Measurements from ENCODE around the gene PPL. TPM values are rescaled to one million over a fixed set of nuclear protein-coding genes. Genes with fewer than 3 reads are reported as not detected.

The PPL gene
- total RNA-seq, 1 experiment from 2014 or later, result 0.24 TPM

DNA sequence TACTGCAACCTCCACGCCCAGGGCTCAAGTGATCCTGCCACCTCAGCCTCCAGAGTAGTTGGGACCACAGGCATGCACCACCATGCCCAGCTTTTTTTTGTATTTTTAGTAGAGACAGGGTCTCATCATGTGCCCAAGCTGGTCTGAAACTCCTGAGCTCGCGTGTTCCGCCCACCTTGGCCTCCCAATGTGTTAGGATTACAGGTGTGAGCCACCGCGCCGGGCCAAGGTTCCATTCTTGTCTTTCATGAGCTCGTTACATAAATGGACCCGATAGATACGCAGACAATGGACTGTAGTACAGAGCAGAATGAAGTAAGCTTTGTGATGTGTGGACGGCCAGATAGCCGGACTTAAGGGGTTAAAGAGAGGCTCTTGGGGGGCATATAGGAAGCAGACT is 70.4 kb downstream of the PPL start:
- no peak for DNase-seq (ENCODE audit: low read depth)

DNA sequence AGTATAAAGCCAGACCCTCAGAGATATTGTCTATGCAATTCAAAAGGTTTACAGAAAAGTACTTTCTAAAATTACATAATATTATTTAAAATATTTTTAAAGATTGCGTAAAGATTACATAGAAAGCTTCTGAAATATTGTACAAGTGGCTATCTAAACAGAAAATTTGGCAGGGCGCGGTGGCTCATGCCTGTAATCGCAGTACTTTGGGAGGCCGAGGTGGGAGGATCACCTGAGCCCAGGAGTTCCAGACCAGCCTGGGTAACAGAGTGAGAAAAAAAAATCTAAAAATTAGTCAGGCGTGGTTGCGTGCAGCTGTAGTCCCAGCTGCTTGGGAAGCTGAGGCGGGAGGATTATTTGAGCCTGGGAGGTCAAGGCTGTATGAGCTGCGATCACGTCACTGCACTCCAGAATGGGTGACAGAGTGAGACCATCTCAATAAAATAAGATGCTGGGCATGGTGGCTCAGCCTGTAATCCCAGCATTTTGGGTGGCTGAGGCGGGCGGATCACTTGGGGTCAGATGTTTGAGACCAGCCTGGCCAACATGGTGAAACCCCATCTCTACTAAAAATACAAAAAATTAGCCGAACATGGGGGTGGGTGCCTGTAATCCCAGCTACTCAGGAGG is 71.6 kb downstream of the PPL start:
- DNase-seq (ENCODE audit: low read depth), result no peak

DNA sequence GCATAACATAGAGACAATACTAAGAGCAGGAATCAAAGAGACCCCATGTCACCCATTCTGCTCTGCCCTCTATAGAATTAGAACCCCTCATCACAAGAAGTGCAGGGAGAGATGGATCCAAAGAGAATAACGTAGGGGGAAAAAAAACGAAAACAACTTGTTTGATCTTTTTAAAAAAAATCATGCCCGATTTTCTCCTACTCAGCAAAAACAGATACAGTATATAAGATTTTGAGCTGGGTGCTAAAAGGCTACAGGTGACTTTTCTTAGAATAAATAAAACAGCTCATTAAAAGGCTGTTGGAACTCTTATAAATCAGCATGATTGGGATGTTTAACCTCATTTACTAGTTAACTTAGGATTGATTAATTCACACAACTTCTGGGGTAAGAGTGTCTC is 72.2 kb downstream of the PPL start:
- DNase-seq (ENCODE audit: low read depth), result no peak

DNA sequence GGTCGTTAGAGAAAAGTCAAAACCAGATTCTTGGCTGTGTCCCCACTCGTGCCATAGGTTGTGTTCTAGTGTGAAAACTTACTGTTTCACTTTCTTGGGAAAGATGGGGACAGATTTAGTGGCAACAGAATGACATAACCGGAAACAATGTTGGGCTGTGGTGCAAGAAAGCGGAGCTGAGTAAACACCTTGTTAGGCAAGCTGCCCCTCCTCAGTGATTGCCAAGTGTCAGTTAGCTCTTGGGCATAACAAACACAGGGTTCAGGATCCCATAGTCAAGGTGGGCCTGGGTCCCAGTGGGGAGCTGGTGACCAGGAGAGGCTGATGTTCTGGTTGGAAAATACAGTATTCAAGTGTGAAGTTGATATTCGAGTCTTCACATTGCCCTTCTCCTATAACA is 74.3 kb downstream of the PPL start:
- DNase-seq (ENCODE audit: low read depth), result no peak

DNA sequence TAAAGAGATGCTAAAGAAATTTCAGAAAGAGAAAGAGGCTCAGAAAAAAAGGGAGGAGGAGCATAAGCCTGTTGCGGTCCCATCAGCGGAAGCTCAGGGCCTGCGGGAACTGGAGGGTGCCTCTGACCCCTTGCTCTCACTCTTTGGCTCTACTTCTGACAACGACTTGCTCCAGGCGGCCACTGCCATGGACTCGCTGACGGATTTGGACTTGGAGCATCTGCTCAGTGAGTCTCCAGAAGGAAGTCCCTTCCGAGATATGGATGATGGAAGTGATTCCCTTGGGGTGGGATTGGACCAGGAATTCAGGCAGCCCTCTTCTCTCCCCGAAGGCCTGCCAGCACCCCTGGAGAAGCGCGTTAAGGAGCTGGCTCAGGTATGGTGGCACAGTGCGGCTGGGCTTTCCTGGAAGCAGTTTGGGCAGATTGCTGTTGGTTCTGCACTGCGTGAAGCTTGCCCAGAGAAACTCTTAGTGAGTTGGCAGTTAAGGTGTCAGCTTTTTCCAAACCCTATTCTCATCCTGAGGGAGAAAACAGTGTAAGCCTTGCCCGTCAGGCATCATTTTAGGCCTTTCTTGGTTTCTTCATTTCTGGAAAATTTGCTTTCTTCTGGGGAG is 76.1 kb downstream of the PPL start:
- DNase-seq (ENCODE audit: low read depth), result no peak

DNA sequence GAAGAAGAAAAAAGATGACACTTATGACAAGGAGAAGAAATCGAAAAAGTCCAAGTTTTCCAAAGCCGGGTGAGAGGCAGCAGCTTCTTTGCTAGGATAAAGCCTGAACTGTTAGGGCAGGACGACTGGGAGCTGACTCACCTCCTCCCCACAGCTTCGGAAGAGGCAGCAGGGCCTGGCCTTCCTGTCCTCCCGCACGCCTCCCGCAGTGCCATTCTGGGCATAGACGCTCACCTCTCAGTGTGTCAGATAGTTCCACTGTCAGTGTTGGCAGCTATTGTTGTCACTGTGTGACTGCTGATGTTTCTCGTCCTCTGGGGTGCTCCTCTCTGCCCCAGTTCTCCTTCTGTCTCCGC is 77.1 kb downstream of the PPL start:
- DNase-seq (ENCODE audit: low read depth), result peak; percentile 89

DNA sequence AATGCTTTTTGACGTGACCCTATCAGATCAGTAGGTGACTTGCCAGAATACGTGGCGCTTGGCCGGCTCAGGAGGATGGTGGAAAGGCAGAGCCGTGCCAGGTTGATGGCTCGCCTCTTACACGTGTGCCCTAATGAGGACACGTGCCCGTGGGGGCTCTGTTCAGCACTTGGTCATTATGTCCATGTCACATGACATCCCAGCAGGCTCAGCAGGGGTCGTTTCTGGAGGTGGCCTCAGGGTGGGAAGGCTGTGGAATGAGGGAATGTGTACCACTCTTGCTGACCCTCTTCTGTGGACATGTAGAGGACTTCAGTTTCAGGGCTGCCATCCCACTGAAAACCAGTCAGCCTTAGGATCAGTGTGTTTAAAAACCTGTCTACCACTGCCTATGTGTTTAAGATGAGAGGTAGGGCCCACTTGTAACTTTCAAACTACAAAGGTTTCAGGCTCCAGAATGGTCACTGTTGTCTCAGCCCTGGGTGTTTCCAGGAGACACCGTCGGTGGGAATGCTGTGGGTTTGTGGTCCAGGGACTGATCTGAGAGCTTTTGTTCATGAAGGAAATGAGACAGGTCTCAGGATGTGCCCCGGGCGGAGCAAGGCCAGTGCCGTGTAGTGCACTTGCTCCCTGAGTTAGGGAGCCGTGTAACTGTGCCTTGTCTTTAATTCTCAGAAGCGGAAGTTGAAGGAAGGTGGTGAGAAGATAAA is 77.6 kb downstream of the PPL start:
- DNase-seq (ENCODE audit: low read depth), result peak; percentile 91

DNA sequence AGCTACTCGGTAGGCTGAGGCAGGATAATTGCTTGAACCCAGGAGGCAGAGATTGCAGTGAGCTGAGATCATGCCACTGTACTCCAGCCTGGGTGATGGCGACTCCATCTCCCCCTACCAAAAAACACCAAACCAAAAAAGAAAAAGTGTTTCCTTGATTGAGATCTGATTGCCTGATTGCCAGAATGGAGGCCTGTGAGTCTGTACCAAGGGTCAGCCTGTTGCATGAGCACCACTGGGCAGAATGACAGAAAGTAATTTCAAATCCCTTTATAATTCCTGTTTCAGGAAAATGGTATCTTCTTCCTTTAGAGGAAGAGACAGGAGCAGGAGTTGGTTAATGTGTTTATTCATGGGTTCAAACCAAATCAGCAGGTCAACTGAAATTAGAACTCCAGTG is 81.1 kb downstream of the PPL start:
- no peak for DNase-seq (ENCODE audit: low read depth)

DNA sequence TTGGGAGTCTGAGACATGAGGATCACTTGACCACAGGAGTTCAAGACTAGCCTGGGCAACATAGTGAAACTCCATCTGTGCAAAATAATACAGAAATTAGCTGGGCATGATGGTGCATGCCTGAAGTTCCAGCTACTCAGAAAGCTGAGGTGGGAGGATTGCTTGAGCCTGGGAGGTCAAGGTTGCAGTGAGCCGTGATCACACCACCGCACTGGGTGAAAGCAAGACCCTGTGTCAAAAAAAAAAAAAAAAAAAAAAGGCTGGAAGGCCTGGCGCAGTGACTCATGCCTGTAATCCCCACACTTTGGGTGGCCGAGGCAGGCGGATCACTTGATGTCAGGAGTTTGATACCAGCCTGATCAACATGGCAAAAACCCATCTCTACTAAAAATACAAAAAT is 81.6 kb downstream of the PPL start:
- DNase-seq (ENCODE audit: low read depth), result no peak

DNA sequence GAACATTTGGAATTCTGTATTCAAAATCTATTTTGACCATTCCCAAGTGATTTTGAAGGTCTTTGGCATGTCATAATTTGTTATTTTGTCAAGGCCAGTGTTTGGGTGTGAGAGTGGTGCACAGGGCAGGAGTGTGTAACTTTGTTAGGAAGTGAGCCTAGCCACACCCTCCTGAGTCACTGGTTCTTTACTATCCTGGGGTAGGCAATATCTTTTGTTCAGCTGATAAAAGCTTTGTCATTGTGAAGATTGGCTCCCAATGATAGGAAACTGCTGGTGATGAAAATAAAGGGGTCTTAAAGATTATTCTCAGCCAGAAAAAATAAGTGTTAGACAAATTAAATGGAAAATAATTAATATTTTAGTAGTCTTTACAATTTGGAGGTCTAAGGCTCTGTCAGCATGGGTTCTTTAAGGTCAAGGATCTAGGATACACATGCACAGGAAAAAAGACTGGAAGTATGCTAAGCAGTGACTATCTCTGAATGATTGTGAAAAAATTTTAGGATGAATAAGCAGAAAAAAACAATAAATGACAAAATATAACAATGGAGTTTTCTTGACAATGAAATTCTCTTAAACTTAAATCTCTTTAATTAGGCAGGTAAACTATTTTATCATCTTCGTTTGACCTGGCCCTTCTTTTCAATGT is 84.6 kb downstream of the PPL start:
- DNase-seq (ENCODE audit: low read depth), result peak; percentile 73

DNA sequence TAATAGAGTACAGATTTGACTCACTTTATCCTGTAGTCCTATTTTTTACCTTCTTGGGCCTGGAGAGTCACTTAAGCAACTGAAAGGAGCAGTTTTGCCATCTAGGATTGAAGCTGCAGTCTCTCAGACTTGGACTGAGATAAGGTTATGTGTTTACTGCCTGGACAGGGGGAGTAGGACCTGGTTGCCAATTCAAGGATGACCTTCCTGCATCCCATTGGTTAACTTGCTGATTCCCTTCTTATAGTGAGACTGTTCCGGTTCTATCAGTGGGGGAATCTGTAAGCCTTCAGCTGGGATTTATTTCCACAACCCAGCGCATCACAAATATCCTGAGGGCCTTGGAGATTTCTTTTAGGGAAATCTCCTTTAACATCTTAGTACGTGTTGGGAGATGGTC is 86.7 kb downstream of the PPL start:
- no peak for DNase-seq (ENCODE audit: low read depth)

DNA sequence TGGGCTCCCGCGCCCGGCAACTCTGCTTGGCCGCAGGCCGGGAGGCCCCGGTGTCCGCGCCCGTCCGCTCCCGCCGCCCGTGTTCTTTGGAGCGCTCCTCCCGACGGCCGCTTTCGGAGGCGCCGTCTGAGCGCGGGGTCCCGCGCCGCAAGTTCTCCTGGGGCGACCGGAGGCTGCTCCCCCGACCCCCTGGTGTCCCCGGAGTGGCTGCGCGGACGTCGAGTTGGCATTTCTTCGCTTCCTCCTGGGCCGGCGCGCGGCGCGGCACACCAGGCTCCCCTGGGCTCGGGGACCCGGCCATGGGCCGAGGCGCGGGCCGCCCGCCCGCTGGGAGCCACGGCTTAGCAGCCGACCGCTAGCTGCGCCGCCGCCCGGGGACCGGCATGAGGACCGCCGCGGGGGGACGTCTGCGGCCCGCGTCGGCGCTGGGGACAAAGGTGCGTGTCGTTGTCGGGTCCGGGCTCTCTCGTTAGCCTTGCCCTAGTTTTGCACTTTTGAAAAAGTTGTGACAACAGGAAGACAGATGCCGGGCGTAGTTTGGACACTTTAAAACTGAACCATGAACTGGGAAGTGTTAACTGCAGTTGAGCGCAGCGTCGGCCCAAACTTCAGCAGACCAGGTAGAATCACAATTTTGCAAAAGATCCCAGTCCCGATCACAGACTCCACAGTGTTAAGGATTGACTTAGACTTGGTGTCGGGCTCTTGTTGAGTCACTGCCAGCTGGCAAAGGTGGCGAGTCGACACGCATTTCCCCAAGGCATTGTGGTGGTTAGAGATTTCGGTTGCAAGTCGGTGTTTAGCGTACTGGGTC is 89.0 kb downstream of the PPL start:
- peak; percentile 56 for DNase-seq (ENCODE audit: low read depth)

DNA sequence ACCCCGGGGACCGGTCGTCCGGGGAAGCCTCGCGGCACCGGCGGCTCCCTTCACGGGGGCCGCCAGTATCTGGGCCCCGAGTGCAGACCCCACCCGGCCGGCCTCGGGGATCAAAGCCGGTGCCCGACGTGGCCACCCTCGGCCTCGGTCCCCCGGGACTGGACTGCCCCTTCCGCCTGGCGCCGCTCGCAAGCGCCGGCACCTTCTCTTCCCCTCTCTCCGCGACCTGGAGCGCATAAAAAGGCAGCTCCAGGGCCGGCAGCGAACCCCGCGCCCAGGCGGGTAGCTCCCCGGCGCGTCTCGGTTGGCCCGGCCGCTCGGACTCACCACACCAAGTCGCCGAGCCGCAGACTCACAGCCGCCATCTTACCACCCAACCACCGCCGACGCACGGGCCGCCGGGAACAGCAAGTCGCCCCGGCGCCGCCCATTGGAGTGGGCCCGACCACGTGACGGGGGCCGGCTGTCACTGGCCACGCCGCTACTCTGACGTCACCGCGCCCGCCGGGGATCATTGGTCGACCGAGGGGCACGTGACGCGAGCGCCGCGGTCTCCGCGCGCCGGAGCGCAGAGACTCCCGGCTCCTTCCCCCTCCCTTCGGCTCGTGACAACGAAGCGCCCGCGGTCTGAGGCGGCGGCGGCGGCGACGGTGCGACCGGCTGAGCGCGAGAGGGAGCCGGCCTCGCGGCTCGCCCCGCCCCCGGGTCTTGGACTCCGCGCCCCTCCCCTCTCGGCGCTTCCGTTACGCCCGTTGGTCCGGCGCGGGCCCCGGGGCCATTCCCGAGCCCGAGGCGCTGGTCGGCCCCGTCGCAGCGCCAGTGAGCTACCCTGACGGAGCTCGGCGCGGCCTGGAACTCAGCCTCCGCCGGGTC is 89.8 kb downstream of the PPL start, which contains the start of the genes GLYR1 and UBN1:
GLYR1 (minus strand) TSS at position 388 of the 873 bp plus-strand sequence; CDS start at position 365, 23 bp downstream.
UBN1 (plus strand) TSS at position 581 of the 873 bp plus-strand sequence. CDS start 5,437 bp downstream, outside the sequence.
- peak; percentile 97 for DNase-seq (ENCODE audit: low read depth)

DNA sequence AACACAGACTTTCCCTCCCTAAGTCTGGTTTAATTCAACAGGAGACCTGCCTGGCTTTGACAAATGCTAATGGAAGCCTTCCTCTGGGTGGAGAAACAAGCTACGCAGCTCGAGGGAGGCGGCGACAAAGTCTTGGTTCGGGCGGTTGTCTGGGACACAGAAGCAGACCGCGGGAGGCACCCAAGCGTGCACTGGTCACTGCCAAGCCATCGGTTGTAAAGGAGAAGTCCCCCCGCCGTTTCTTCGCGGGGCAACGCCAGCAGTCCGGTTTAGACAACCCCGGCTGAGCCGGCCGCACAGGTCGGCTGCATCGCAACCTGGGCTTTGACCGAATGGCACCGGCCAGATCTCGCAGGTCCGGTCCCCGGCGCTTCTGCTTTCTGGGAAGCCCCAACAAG is 90.4 kb downstream of the PPL start:
- DNase-seq (ENCODE audit: low read depth), result peak; percentile 31

DNA sequence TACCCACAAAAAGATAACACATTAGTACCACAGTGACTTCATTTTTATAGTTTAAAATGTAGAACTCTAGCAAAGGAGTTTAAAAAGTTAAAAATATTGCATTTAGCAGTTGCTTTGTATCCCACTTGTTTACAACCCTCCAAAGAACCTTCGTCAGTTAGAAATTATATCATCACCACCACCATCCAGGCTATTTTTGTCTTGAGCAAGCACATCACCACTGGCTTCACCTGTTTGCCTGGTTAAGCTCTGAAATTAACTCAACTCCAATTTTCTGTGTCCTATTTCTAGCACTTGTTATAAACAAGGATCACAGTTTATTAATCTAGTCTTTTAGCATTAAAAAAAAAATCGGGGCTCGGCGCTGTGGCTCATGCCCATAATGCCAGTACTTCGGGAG is 96.0 kb downstream of the PPL start:
- no peak for DNase-seq (ENCODE audit: low read depth)

DNA sequence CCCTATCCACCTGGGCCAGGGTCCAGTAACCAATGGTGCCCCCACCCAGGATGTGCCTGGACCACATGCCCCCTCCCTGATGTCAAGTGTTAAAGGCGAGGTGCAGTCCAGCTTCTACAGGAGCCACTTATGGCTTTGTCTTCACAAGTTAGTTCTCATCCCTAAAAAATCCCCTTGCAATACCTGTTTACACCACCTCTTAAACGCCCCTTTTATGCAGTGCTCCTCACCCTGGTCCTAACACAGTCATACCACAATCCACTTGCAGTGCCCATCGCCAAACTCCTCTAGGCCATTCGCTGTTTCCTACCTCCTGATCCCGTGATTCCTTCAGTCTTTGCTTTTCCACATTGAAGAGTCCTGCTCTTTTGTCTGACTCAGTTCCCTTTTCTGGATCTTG is 97.0 kb downstream of the PPL start:
- DNase-seq (ENCODE audit: low read depth), result no peak

DNA sequence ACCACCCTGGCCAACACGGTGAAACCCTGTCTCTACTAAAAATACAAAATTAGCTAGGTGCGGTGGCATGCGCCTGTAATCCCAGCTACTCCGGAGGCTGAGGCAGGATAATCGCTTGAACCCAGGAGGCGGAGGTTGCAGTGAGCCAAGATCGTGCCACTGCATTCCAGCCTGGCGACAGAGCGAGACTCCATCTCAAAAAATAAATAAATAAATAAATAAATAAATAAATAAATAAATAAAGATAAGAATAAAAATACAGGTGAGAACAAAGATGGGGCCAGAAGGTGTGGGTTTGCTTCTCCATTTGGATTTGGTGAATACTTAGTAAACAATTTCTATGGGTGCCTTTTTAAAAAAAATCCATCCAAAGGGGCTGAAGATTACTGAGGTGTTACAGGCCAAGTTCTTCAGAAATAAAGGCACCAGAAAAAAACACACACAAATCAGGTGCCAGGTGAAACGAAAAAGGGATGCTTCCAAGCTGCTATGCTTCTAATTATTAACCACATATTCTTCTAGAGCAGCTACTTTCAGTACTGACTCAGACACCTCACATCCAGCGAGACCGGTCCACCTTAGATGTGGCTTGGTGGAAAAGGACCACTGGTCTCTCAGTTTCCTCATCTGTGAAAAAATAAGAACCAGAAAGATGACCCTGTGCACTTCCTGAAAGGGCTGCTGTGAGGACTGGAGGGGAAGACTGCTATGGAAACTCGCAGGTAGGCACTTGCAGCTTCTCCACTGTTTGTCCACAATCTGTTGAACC is 99.0 kb downstream of the PPL start:
- no peak for DNase-seq (ENCODE audit: low read depth)

DNA sequence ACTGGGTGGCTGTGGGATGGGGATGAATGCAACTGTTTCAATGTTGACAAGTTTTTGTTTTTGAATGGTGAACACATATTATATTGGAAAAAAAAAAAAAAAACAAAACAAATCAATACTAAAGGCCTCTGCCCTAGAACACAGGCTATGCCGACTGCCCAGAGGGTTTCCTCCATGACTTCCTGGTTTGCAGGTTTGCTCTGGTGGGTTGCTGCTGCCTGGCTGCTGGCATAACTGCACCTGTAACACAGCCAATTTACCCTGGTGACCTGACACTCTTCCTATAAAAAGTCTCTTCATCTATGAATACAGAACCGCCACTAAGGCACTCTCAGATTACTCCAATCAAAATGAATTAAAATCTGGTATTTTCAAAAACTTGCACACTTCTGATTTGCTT is 100.2 kb downstream of the PPL start:
- DNase-seq (ENCODE audit: low read depth), result no peak

DNA sequence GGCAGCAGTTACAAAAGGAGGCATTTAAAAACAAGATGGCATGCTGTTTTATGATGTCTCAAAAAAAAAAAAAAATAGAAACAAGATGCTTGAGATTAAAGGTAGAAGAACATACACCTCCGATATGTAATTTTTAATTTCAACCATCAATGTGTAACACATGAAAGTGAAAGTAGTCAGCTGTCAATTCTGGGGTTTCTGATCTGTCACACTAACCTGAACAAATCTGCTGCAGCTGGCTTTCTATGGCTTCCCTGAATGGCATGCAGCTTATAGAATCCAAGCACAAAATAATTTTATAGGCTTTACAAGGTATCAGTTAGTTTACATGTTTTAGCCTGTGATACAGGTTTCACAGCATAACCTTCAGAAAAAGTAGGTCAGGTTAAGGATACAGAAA is 103.4 kb downstream of the PPL start:
- no peak for DNase-seq (ENCODE audit: low read depth)
